Measurements from ENCODE around the gene TIMM10. TPM values are rescaled to one million over a fixed set of nuclear protein-coding genes. Genes with fewer than 3 reads are reported as not detected.

TIMM10 gene
- total and polyA plus RNA-seq, 2 donors (not counting 1 experiment from before 2014, with no cell fraction given) = 32.2 to 57.6 TPM

- no peak overlapping the region for H2AFZ ChIP-seq (ENCODE audit: low read length)
- H3K27me3 ChIP-seq (ENCODE audit: control insufficient read depth, insufficient read depth, low read length) = no peaks in the 10 kb centered on the region
- H3K36me3 ChIP-seq (ENCODE audit: control insufficient read depth, insufficient read depth, low read length) = no peaks in the 10 kb centered on the region
- DNase-seq (ENCODE audit: low read depth in 2 of 2) = peak in 1 of 2 donors; percentile 48
- no peaks in the 10 kb centered on the region for H3K9me3 ChIP-seq (ENCODE audit: control insufficient read depth, insufficient read depth, low read depth, low read length)
- no peaks in the 10 kb centered on the region for H4K20me1 ChIP-seq (ENCODE audit: control insufficient read depth, extremely low read depth, insufficient read depth, low read length)
- H3K4me1 ChIP-seq (ENCODE audit: control insufficient read depth, extremely low read depth, insufficient read depth, low read length) = no peaks in the 10 kb centered on the region
- H3K4me2 ChIP-seq (ENCODE audit: extremely low read depth, insufficient read depth, low read length) = no peak overlapping the region
- H3K4me3 ChIP-seq (replicated peaks in 1 of 4; ENCODE audit: control extremely low read depth in 1 of 4, insufficient read depth in 1 of 4, low read depth in 3 of 4, low read length in 4 of 4) = no peak overlapping the region
- H3K79me2 ChIP-seq (ENCODE audit: control insufficient read depth, insufficient read depth, low read length) = no peaks in the 10 kb centered on the region
- TF ChIP-seq EZH2 (IDR thresholded peaks at IDR 0.05; ENCODE audit: low read length, missing control alignments) (no peak), CTCF (conservative IDR thresholded peaks at IDR 0.05 in 1 of 2, IDR thresholded peaks at IDR 0.05 in 1 of 2; ENCODE audit: low read depth in 1 of 2, low read length in 2 of 2) (no peak)
- no peak overlapping the region for H3K9ac ChIP-seq (ENCODE audit: insufficient read depth, low read length)
- no peak overlapping the region for H3K27ac ChIP-seq (ENCODE audit: insufficient read depth, low read length)
Observed at GRCh38 chr11:57490456-57491248, 39.9 kb downstream of the TIMM10 start.

DNA sequence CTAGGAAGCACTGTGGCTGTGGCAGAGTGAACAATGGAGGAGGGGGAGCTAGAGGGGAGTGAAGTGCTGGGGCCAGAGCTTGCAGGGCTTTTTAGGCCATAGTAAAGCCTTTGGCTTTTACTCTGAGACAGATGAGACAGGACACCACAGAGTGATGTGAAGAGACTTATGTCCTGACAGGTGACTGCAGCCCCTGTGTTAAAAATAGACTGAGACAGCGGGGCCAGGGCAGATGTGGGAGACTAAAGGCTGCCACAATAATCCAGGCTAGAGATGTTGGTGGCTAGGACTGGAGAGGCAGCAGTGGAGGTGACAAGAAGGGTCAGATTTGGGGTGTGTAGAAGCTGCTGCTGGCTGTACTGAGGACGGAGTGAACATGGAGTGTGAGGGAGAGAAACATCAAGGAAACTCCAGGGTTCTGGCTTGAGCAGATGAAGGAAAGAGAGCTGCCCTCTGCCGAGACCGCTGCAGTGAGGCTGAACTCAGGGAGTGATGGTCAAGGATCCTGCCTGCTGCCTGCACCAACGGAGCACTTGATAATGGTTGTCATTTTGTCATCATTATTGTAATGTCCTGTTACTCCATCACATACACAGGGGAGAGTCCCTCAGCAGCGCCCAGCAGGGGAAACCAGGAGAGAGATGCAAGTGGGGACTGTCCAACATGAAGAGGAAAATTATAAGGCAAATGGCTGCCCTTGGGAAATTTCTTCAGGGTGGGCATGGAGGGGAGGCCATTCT is 42.5 kb downstream of the TIMM10 start:
- TF ChIP-seq CTCF (conservative IDR thresholded peaks at IDR 0.05 in 1 of 2, IDR thresholded peaks at IDR 0.05 in 1 of 2; ENCODE audit: low read depth in 1 of 2, low read length in 2 of 2) = no peak
- TF ChIP-seq EZH2 (IDR thresholded peaks at IDR 0.05; ENCODE audit: low read length, missing control alignments) = no peak
- H3K4me2 ChIP-seq (ENCODE audit: extremely low read depth, insufficient read depth, low read length) = no peak overlapping the region
- no peaks in the 10 kb centered on the region for H3K79me2 ChIP-seq (ENCODE audit: control insufficient read depth, insufficient read depth, low read length)
- no peaks in the 10 kb centered on the region for H3K27me3 ChIP-seq (ENCODE audit: control insufficient read depth, insufficient read depth, low read length)
- H3K9me3 ChIP-seq (ENCODE audit: control insufficient read depth, insufficient read depth, low read depth, low read length) = no peaks in the 10 kb centered on the region
- H4K20me1 ChIP-seq (ENCODE audit: control insufficient read depth, extremely low read depth, insufficient read depth, low read length) = no peaks in the 10 kb centered on the region
- no peaks in the 10 kb centered on the region for H3K4me1 ChIP-seq (ENCODE audit: control insufficient read depth, extremely low read depth, insufficient read depth, low read length)
- no peak overlapping the region for H3K27ac ChIP-seq (ENCODE audit: insufficient read depth, low read length)
- no peak overlapping the region for H2AFZ ChIP-seq (ENCODE audit: low read length)
- DNase-seq (ENCODE audit: low read depth in 2 of 2) = no peak
- no peaks in the 10 kb centered on the region for H3K36me3 ChIP-seq (ENCODE audit: control insufficient read depth, insufficient read depth, low read length)
- no peak overlapping the region for H3K4me3 ChIP-seq (replicated peaks in 1 of 4; ENCODE audit: control extremely low read depth in 1 of 4, insufficient read depth in 1 of 4, low read depth in 3 of 4, low read length in 4 of 4)
- H3K9ac ChIP-seq (ENCODE audit: insufficient read depth, low read length) = no peak overlapping the region

GRCh38 chr11:57487021-57487778 is 43.4 kb downstream of the TIMM10 start:
- H3K9ac ChIP-seq (ENCODE audit: insufficient read depth, low read length) = no peak overlapping the region
- H3K9me3 ChIP-seq (ENCODE audit: control insufficient read depth, insufficient read depth, low read depth, low read length) = no peaks in the 10 kb centered on the region
- TF ChIP-seq CTCF (conservative IDR thresholded peaks at IDR 0.05 in 1 of 2, IDR thresholded peaks at IDR 0.05 in 1 of 2; ENCODE audit: low read depth in 1 of 2, low read length in 2 of 2) = no peak
- TF ChIP-seq EZH2 (IDR thresholded peaks at IDR 0.05; ENCODE audit: low read length, missing control alignments) = no peak
- no peak overlapping the region for H2AFZ ChIP-seq (ENCODE audit: low read length)
- H3K36me3 ChIP-seq (ENCODE audit: control insufficient read depth, insufficient read depth, low read length) = no peaks in the 10 kb centered on the region
- no peaks in the 10 kb centered on the region for H4K20me1 ChIP-seq (ENCODE audit: control insufficient read depth, extremely low read depth, insufficient read depth, low read length)
- no peak overlapping the region for H3K27ac ChIP-seq (ENCODE audit: insufficient read depth, low read length)
- H3K27me3 ChIP-seq (ENCODE audit: control insufficient read depth, insufficient read depth, low read length) = peaks cover 2% of the 10 kb centered on the region
- no peaks in the 10 kb centered on the region for H3K4me1 ChIP-seq (ENCODE audit: control insufficient read depth, extremely low read depth, insufficient read depth, low read length)
- no peak overlapping the region for H3K4me2 ChIP-seq (ENCODE audit: extremely low read depth, insufficient read depth, low read length)
- no peaks in the 10 kb centered on the region for H3K79me2 ChIP-seq (ENCODE audit: control insufficient read depth, insufficient read depth, low read length)
- no peak for DNase-seq (ENCODE audit: low read depth in 2 of 2)
- H3K4me3 ChIP-seq (replicated peaks in 1 of 4; ENCODE audit: control extremely low read depth in 1 of 4, insufficient read depth in 1 of 4, low read depth in 3 of 4, low read length in 4 of 4) = no peak overlapping the region

All from fibroblast of lung (primary cell).